Common myeloid progenitor, CD34-positive (primary cell): ENCODE data around the gene CADPS.
A peak's percentile ranks its signal among the peaks of the same experiment; 100 is the strongest.

Source experiments
- CTCF ChIA-PET: fragments of 350-600 bp; sonication (Branson Sonifier 250); formaldehyde crosslinking; loops from one replicate; lab custom pipeline; 2021; ENCODE audit warnings: antibody characterized with exemption; lab: Charles Lee
- POLR2A ChIA-PET: fragments of 350-600 bp; sonication (Branson Sonifier 250); formaldehyde crosslinking; loops from one replicate; lab custom pipeline; 2021; ENCODE audit warnings: antibody characterized with exemption; lab: Charles Lee
- DNase-seq, 3 donors: peaks; one replicate each; pipeline versions ENCODE4 v3.0.0 to v3.0.0-alpha.2; 2013
- H3K27ac ChIP-seq, 2 experiments: 1 replicate in 1 of 2; 2 replicates in 1 of 2; pipeline ENCODE4 v1.7.0; 2013; ENCODE audit warnings: inconsistent platforms in 2 of 2, low read length in 2 of 2, mild to moderate bottlenecking in 2 of 2, low read depth in 1 of 2, moderate library complexity in 1 of 2; ENCODE audit not compliant: severe bottlenecking in 2 of 2, insufficient read depth in 1 of 2, poor library complexity in 1 of 2
- H3K27me3 ChIP-seq, 5 experiments: replicated peaks in 2 of 5; 1 replicate in 3 of 5; 2 replicates in 2 of 5; pipeline versions ENCODE4 v1.6.1 to v1.7.0; 2013; ENCODE audit warnings: low read length in 4 of 5, mild to moderate bottlenecking in 2 of 5, moderate library complexity in 2 of 5, inconsistent platforms in 1 of 5; ENCODE audit not compliant: insufficient read depth in 5 of 5, control insufficient read depth in 4 of 5
- H3K36me3 ChIP-seq, 4 experiments: 1 replicate in 2 of 4; 2 replicates in 2 of 4; pipeline versions ENCODE4 v1.6.1 to v1.7.0; 2013; ENCODE audit warnings: low read length in 3 of 4, control low read depth in 1 of 4, mild to moderate bottlenecking in 1 of 4; ENCODE audit not compliant: control insufficient read depth in 4 of 4, insufficient read depth in 4 of 4
- H3K4me1 ChIP-seq, 4 experiments: 1 replicate in 3 of 4; 2 replicates in 1 of 4; pipeline versions ENCODE4 v1.6.1 to v1.7.1; 2013; ENCODE audit warnings: low read length in 3 of 4, mild to moderate bottlenecking in 3 of 4, control low read depth in 1 of 4, inconsistent platforms in 1 of 4, moderate library complexity in 1 of 4; ENCODE audit not compliant: control insufficient read depth in 4 of 4, insufficient read depth in 4 of 4; ENCODE audit errors: control extremely low read depth in 1 of 4
- H3K4me3 ChIP-seq, 7 experiments: 1 replicate in 4 of 7; 2 replicates in 3 of 7; pipeline versions ENCODE4 v1.5.1 to v1.7.0; 2013; ENCODE audit warnings: mild to moderate bottlenecking in 7 of 7, low read length in 6 of 7, moderate library complexity in 6 of 7, inconsistent platforms in 2 of 7, low read depth in 2 of 7, control low read depth in 1 of 7; ENCODE audit not compliant: insufficient read depth in 4 of 7, control insufficient read depth in 1 of 7; ENCODE audit errors: extremely low read depth in 1 of 7
- H3K9me3 ChIP-seq, 5 experiments: 1 replicate in 4 of 5; 2 replicates in 1 of 5; pipeline versions ENCODE4 v1.6.1 to v1.7.1; 2013; ENCODE audit warnings: low read length in 4 of 5, mild to moderate bottlenecking in 2 of 5, inconsistent platforms in 1 of 5, low read depth in 1 of 5, moderate library complexity in 1 of 5; ENCODE audit not compliant: control insufficient read depth in 4 of 5, insufficient read depth in 2 of 5; ENCODE audit errors: control extremely low read depth in 1 of 5
- WGBS: methylation state at CpG from one replicate; pipeline ENCODE4 v1.1.5; 2013; ENCODE audit not compliant: insufficient coverage; 5-methylcytosine and 5-hydroxymethylcytosine counted together

The CADPS gene

DNA sequence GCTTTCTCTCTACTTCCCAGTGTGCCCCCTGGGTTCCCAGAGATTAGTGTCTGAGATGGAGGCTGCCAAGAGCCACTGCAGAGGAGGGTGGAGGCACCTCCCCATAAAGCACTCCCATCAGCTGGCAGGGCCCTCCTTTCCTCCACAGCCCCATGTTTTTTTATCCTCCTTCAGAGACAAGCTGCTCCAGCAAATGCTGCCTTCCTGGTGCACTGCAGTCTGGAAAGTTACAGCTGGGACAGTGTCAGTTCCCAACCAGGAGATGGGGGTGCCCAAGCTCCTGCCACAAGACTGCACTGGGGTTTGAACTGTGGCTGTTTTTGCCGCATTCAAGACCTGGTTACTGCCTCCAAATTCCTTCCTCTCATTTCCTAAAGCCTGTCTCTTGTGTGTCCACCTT lies 206.1 kb downstream of the CADPS start:
- WGBS = 73% methylated on average over 1 of the region's 1 CpG
- Histone ChIP-seq H3K27me3 (peaks cover 0 to 8% (median 4%) of the 10 kb centered on the region in 5 experiments), H3K36me3 (no peaks in the 10 kb centered on the region), H3K27ac (no peak overlapping the region), H3K9me3 (no peaks in the 10 kb centered on the region), H3K4me3 (no peak overlapping the region), H3K4me1 (no peaks in the 10 kb centered on the region)
- DNase-seq = no peak
- ChIA-PET POLR2A (no interaction called here), CTCF (interaction anchor here (1.0 kb wide), 1 partner anchor 26 kb away, joined by 4 read pairs; no protein-coding TSS in a partner anchor)

DNA sequence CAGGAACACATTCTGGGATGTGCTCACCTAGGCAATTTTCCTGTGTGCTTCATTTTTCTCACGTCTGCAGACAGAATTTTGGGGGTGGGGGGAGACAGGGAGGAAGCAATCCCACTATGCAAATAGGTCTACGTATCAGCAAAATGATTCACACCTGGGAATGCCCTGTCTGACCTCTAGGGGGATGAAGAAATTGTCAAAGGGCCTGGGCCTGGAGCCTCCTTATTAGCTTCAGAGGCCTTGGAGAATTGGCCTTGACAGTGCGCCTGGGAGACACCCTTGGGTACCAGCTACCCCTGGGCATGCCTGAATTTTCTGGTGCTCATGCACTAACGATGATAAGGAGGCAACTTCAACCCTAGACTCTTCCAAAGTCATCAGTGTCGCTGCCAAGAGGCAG lies 207.5 kb downstream of the CADPS start:
- Histone ChIP-seq H3K27ac (no peak overlapping the region), H3K36me3 (no peaks in the 10 kb centered on the region), H3K27me3 (peaks cover 0 to 8% (median 4%) of the 10 kb centered on the region in 5 experiments), H3K4me3 (no peak overlapping the region), H3K4me1 (no peaks in the 10 kb centered on the region), H3K9me3 (no peaks in the 10 kb centered on the region)
- 80% methylated on average over 1 of the region's 5 CpGs for WGBS
- DNase-seq = no peak
- ChIA-PET CTCF (no interaction called here), POLR2A (no interaction called here)

DNA sequence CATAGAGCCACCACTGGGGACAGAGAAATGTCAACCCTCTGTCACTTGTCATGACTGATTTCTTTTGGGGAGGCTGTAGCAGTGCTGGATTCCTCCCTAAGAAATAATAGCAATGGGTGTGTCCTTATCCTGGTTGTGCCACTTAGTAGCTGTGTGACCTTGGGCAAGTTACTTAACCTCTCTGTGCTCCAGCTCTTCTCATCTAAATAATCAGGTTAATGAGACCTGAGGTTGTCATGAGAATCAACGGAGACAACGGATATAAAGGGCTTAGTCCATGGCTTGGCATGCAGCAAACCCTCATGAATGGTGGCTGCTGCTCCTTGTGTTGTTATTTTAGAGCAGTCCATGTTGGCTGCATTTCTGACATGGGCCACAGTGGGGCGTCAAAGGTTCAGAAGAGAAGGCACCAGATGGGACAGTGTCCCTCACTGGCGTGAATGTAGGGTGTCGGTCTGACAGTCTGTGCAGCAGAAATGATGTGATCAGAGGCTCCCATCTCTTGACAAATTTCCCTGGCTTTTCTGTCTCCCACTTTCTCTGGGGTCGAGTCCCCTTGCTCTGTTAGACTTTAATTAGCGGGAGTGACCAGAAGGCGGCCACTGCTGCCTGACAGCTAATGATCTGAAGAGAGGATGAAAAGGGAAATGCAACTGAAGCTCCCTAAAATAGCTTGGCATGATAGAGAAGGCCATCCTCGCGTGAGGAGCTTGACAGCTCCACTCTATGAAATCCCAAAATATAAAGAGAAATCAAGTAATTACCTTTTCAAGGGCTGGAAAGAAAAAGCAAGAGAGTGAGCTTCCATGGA lies 209.4 kb downstream of the CADPS start:
- peaks cover 0 to 7% (median 4%) of the 10 kb centered on the region in 5 experiments for H3K27me3 ChIP-seq
- H3K36me3 ChIP-seq = no peaks in the 10 kb centered on the region
- no peaks in the 10 kb centered on the region for H3K4me1 ChIP-seq
- ChIA-PET CTCF (interaction anchor here (0.7 kb wide), 1 partner anchor 54 kb away, joined by 3 read pairs; no protein-coding TSS in a partner anchor), POLR2A (no interaction called here)
- WGBS = 14% methylated on average over 10 of the region's 10 CpGs
- H3K27ac ChIP-seq = no peak overlapping the region
- H3K4me3 ChIP-seq = no peak overlapping the region
- DNase-seq = peak; percentile 26 to 53 (median 38)
- no peaks in the 10 kb centered on the region for H3K9me3 ChIP-seq

DNA sequence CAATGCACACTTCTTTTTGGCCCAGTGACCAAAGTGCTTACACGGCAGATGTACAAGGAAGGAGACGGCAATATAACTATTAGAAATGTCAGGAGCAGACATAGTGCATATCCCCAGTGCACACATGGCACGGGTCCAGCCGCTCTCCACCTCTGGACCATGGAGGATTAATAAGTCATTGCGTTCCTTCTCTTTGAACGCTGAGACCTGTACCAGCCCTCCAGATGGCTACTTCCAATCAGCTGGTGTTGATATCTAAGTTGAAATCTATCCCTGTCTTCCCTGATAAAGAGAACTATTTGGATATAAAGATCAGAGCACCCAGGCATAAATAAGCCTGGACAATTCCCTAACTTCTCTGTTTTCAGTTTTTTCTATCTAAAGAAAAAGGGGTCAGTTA lies 212.5 kb downstream of the CADPS start:
- WGBS = 88% methylated on average over 5 of the region's 6 CpGs
- CTCF ChIA-PET = no interaction called here

DNA sequence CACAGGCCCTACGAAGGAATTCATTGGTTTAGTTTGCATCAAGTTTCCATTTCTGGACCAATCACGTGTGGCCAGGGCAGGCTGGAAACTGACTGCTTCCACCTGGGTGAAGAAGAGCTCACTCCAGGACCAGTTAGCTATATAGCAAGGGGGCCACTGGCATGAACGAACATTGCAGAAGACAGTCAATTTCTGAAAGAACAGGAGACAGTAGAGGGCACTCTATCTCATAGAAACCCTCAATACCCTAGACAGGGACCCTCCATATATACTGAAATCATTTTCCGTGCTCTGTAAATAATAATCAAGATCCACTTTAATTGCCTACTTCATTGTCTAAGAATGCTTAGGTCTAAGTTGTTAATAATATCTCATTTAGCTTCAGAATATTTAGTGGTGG lies 215.6 kb downstream of the CADPS start:
- H3K4me3 ChIP-seq = no peak overlapping the region
- H3K27me3 ChIP-seq = peaks cover 0 to 8% (median 2%) of the 10 kb centered on the region in 5 experiments
- ChIA-PET POLR2A (no interaction called here), CTCF (no interaction called here)
- H3K27ac ChIP-seq = no peak overlapping the region
- H3K4me1 ChIP-seq = no peaks in the 10 kb centered on the region
- no peak for DNase-seq
- WGBS = 79% methylated on average over 2 of the region's 4 CpGs
- no peaks in the 10 kb centered on the region for H3K36me3 ChIP-seq
- no peaks in the 10 kb centered on the region for H3K9me3 ChIP-seq

More for the DNA sequence above, 212.5 kb downstream of the CADPS start:
- DNase-seq = no peak
- Histone ChIP-seq H3K4me1 (no peaks in the 10 kb centered on the region), H3K36me3 (no peaks in the 10 kb centered on the region), H3K4me3 (no peak overlapping the region), H3K9me3 (no peaks in the 10 kb centered on the region), H3K27me3 (peaks cover 0 to 12% (median 4%) of the 10 kb centered on the region in 5 experiments), H3K27ac (no peak overlapping the region)
- POLR2A ChIA-PET = no interaction called here

DNA sequence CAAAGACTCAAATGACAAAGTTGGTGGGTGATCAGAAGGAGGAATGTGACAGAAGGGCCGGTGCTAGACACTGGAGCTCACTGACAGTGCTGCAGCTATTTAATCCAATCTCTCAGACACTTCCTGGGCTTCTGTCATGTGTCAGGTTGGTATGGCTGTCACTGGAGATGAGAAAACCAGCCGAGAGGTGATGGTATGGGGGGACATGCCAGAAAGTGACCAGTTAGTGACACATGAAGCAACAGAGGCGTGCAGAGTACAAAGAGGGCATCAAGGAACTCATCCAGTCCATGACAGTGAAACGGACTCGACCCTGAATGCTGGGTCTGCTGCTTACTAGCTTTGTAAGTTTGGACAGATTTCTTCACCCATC lies 219.5 kb downstream of the CADPS start:
- H3K36me3 ChIP-seq = no peaks in the 10 kb centered on the region
- ChIA-PET CTCF (no interaction called here), POLR2A (no interaction called here)
- DNase-seq = no peak
- WGBS = no CpG with 5 or more reads among the region's 5 CpGs
- no peaks in the 10 kb centered on the region for H3K9me3 ChIP-seq
- H3K4me3 ChIP-seq = no peak overlapping the region
- H3K4me1 ChIP-seq = no peaks in the 10 kb centered on the region
- no peak overlapping the region for H3K27ac ChIP-seq
- peaks cover 0 to 8% (median 2%) of the 10 kb centered on the region in 5 experiments for H3K27me3 ChIP-seq

DNA sequence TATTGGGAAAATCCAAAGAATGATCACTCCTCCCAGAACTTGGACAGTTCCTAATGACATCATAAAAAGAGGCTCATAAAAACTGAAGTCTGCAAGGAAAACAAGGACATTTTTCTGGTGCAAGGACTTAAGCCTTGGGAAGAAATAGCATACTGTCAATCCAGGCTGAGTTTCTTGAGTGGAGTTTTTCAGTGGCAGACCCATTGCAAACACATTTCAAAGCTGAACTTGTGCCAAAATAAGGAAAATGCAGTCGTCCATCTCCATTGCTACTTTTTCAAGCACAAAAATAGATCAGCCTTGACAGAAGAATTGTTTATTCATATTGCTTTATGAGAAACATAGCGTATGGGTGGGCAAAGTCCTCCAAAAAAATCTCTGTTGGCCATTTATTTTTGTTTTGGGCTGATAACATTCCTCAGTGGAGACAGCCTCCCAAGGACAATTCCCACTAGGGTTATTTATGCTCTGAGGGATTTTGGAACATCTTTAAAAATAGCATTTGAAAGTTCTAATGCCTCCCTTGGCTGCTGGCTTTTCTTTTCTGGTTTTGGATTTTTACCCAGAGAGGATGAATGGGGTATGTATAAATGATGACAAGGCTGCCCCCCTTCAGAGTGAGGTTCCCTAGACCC lies 220.0 kb downstream of the CADPS start:
- Histone ChIP-seq H3K4me3 (no peak overlapping the region), H3K27me3 (peaks cover 0 to 9% (median 2%) of the 10 kb centered on the region in 5 experiments), H3K4me1 (no peaks in the 10 kb centered on the region), H3K27ac (no peak overlapping the region), H3K36me3 (no peaks in the 10 kb centered on the region), H3K9me3 (no peaks in the 10 kb centered on the region)
- CTCF ChIA-PET = no interaction called here
- WGBS = 100% methylated on average over 1 of the region's 2 CpGs
- no peak for DNase-seq
- POLR2A ChIA-PET = no interaction called here
